DMS53 (cell line): Measurements from ENCODE around the gene GADD45GIP1.
"Not testable (repeated sequence)": the region's sequence is repeated elsewhere in the genome, so short reads cannot be mapped to it uniquely, and the experiment has no call there.

Experiments
- DNase-seq: peaks from one replicate; lab custom pipeline; 2025; lab: John Stamatoyannopoulos, UW

Gene GADD45GIP1

DNA sequence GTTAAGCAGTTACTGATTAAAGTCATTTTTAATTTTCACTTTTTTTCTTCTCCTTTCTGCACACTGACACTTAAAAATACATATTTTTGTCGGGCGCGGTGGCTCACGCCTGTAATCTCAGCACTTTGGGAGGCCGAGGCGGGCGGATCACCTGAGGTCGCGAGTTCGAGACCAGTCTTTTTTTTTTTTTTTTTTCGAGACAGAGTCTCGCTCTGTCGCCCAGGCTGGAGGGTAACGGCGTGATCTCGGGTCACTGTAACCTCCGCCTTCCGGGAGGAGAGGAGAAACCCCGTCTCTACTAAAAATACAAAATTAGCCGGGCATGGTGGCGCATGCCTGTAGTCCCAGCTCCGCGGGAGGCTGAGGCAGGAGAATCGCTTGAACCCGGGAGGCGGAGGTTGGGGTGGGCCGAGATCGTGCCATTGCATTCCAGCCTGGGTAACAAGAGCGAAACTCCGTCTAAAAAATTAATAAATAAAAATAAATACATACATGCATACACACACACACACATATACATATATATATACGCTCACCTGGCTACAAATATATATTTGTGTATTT is 448 bp upstream of the GADD45GIP1 start:
- DNase-seq: not testable (repeated sequence)

DNA sequence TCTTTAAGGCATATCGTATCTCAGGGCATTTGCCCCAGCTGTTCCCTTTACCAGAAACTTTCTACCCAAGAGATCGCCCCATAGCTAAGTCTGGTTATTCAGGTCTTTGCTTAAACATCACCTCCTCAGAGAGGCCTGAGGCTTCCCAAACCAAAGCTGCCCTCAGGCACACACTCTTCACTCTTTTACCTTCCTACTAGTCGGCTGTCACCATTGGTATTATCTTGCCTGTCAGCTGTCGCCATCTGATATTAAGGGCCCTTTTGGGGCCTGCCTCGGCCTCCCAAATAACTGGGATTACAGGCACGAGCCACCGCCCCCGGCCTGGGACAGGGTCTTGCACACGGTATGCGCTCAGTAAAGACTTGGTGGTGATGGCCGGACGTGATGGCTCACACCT is 1.0 kb downstream of the GADD45GIP1 start:
- DNase-seq: no peak

DNA sequence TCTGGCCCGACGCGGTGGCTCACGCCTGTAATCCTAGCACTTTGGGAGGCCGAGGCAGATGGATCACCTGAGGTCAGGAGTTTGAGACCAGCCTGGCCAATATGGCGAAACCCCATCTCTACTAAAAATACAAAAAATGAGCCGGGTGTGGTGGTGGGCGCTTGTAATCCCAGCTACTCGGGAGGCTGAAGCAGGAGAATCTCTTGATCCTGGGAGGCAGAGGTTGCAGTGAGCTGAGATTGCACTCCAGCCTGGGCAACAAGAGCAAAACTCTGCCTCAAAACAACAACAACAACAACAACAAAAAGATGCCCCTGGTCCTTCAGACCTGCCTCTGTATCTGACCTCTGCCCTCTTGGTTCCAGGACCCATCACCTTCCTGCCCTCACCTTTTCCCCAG is 1.4 kb downstream of the GADD45GIP1 start:
- DNase-seq: not testable (repeated sequence)

DNA sequence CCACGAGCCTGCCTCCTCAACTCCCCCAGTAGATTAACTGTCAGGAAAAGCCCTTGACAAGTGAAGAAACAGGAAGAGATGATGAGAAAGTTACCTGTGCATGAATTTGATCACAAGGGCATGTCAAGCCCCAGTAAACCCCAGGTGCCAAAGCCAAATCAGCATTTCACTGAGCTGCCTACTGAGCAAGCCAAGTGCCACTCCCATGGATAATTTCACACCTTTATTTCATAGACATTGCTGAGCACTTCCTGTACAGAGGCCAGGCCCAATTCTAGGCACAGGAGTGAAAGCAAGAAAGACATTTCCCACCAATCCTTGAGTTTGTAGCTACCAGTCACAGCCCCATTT is 2.4 kb downstream of the GADD45GIP1 start:
- no peak for DNase-seq

DNA sequence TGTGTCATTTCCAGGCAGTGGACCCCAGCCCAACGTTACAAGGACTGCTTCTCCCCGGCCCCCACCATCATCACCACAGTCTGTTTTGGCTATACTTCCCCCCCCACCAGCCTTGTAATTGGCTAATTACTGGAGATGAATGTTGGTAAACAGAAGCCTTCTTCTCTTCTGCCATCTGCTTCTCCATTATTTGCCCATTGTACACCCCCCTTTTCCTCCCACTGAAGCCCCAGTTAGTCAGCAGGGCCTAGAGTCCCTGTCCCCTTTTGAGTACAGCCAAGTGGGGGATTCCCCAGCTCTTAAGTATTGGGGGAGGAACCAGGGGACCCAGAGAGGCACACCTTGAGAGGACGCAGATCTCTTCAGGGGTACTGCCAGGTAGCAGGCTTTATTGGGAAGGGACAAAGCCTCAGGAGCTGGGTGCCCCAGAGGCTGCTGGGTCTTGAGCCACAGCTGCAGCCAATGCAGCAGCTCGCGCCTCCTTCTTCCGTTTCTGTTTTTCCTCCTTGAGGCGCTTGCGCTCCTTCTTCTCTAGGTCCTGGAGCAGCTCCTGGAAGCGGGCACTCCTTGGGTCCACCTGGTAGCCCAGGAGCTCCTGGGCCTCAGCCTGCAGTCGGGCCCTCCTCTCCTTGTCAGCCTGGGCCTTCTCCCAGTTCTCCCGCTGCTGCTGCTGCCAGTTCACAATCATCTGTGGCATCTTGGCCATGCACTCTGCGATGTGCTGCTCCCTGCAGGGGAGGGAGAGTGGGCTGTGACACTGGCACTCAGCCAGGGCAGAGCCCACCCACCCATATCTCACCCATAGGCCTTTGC is 3.0 kb downstream of the GADD45GIP1 start:
- no peak for DNase-seq

DNA sequence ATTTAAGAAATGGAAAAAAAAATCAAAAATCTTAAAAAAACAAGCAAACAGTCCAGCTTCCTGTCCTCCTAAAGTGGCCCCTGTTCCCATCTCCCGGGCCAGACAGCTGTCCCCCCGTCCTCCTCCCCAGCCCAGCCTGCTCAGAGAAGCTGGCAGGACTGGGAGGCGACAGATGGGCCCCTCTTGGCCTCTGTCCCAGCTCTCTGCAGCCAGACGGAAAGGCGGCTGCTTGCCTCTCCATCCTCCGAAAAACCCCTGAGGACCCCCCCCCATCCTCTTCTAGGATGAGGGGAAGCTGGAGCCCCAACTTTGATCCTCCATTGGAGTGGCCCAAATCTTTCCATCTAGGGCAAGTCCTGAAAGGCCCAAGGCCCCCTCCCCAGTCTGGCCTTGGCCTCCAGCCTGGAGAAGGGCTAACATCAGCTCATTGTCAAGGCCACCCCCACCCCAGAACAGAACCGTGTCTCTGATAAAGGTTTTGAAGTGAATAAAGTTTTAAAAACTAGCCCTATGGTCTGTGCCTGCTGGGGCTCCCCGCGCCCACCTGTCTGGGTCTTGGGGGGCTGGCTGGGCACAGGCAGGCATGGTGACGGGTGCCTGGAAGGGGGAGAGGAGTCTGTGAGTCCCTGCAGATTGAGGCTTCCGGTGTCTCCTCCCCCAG is 3.8 kb downstream of the GADD45GIP1 start:
- no peak for DNase-seq

DNA sequence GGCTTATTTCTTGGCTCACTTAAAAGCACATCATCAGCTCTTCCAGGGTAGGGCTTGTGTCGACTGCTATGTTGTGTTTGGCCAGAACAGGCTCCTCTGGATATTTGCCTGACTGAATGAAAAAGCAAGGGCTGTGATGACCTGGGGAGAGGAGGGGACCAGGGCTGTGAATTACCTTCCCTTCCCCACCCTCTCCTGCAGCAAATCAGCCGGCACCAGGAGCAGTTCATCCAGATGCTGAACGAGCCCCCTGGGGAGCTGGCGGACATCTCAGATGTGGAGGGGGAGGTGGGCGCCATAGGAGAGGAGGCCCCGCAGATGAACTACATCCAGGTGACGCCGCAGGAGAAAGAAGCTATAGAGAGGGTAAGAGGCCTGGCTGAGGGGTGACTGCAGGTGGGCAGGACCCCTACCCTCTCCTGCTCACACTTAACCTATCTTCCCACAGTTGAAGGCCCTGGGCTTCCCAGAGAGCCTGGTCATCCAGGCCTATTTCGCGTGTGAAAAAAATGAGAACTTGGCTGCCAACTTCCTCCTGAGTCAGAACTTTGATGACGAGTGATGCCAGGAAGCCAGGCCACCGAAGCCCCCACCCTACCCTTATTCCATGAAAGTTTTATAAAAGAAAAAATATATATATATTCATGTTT is 4.4 kb downstream of the GADD45GIP1 start:
- DNase-seq: no peak

DNA sequence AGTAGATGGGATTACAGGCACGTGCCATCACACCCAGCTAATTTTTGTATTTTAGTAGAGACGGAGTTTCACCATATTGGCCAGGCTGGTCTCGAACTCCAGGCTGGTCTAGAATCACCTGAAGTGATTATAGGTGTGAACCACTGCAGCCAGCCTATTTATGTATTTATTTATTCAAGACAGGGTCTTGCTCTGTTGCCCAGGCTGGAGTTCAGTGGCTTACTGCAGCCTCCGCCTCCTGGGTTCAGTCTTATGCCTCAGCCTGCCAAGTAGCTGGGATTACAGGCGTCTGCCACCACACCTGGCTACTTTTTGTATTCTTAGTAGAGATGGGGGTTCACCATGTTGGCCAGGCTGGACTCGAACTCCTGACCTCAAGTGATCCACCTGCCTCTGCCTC is 5.0 kb downstream of the GADD45GIP1 start:
- DNase-seq: not testable (repeated sequence)

DNA sequence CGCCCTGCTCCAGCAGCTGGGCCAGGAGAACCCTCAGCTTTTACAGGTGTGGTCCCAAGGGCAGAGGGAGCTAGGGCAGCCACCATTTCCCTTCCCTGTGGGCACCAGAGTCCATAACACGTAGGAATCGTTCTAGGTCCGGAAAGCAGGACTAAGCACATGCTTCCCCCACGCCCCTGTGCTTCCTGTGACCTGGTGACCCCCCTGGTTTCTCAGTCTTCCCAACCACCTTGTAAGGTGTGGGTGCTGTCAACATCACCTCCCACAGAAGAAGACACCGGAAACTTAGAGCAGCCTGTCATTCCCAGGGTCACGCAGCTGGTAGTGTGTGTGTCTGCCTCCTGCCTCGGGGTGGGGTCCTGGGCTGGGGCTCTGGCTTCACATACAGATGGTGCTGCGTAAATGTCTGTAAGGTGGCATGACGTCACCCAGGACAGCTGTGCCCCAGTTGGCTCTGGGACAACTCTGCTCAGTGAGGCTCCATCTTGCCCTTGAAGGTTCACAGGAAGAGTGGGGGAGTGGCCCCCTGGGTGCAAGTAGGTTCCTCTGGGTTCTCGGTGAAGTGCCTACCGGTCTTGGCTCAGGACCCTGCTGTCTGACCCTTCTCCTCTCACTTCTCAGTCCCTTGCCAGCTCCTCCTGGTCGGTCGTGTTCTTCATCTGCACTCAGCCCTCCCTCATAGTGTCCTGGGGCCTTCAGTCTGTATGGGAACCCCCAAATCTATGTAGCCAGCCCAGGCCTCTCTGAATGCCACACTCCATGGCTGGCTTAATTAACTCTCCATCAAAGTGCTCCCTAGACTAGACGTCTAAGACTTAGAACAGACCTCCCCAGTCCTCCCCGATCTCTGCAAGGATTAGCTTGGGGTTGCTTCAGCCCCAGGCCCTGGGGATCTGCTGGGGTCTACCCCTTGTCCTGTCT is 7.4 kb downstream of the GADD45GIP1 start:
- DNase-seq: no peak

DNA sequence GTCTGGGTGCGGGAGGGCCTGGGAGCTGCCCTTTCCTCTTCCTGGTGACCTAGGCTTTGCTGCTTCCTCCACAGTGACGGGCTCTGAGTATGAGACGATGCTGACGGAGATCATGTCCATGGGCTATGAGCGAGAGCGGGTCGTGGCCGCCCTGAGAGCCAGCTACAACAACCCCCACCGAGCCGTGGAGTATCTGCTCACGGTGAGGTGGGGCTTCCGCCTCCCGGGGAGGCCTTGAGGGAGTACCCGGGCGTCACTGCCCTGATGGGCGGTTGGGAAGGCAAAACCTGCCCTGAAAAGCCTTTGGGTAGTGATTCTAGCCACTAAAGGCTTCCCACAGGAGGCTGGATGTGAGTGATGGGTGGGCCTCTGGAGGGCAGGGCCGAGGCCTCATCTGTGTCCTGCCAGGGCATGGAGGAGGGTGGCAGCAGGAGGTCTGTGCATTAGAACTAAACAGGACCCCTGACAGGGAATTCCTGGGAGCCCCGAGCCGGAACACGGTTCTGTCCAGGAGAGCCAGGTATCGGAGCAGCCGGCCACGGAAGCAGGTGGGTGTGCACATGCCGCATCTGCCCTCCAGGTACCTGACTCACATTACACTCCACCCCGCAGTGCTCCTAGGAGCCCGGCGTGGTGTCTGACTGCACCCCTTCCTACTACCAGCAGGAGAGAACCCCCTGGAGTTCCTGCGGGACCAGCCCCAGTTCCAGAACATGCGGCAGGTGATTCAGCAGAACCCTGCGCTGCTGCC is 8.2 kb downstream of the GADD45GIP1 start:
- no peak for DNase-seq

DNA sequence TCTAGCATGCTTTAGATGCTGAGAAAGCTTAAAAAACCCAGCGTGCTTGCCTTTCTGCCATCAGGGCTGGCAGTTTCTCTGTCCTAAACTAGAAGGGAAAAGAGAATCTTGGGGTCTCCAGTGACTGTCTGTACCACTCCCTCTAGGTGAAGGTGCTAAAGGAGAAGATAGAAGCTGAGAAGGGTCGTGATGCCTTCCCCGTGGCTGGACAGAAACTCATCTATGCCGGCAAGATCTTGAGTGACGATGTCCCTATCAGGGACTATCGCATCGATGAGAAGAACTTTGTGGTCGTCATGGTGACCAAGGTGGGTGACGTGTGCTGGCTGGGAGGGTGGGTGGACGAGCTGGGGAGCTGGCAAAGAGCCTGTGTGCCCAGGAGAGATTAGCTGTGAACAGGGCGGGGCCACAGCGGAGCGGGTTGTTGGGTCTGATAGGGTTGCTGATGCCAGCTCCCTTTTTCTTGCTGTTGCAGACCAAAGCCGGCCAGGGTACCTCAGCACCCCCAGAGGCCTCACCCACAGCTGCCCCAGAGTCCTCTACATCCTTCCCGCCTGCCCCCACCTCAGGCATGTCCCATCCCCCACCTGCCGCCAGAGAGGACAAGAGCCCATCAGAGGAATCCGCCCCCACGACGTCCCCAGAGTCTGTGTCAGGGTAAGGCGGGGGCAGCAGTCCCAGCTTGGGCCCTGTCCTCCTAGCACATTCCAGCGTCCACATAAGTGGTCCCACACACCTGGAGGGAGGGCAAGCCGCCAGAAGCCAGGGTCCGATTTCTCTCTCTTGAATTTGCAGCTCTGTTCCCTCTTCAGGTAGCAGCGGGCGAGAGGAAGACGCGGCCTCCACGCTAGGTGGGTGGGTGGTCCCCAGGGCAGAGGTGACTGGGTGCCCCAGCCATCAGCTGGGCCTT is 9.1 kb downstream of the GADD45GIP1 start:
- no peak for DNase-seq

DNA sequence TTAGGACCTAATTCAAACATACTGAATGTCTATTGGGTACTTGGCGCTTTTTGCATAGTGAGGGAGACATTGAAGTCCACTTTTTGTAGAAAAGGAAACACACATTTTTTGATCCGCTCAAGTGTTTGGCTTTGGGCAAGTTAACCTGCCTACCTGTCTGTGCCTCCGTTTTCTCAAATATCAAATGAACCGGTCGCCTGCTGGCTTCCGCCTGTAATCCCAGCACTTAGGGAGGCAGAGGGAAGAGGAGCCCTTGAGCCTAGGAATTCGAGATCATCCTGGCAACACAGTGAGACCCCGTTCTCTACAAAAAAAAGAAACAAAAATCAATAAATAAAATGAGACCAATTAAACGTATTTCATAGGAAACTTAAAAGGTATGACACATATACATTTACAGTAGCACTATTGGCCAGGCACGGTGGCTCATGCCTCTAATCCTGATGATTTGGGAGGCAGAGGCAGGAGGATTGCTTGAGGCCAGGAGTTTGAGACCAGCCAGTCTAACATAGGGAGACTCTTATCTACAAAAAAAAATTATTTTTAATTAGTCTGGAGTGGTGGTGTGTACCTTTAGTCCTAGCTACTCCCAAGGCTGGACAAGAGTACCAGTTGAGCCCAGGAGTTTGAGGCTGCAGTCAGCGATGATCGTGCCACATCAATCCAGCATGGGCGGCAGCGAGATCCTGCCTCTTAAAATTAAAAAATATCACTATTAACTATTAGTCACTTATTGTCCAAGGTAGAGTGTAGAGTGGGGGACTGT is 10.1 kb downstream of the GADD45GIP1 start:
- DNase-seq: peak; percentile 35

DNA sequence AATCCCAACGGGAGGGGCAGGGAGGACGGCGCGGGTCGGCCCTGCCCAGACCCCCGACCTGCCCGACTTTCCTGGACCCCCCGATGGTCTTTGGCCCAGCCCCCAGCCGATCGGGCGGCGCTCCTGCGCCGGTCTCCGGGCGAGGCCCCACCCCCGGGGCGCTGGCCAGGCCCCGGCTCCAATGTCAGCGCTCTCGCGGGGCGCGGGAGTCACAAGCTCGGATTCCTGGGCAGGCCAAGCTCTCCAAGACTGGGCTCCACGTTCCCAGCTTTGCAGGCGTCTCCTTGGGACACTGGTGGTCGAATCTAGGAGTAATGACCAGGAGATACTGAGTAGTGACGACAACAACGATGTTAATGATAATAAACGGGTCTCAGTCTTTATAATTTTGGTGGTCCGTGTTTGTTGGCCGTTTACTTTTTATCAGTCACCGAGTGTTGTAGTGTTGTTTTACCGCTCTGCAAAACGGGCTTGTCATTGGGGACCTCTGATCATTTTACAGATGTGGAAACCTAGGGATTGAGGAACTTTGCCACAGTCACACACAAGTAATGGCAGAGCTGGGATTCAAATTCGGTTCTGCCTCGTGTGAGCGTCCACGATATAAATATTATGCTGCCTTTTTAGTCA is 10.8 kb downstream of the GADD45GIP1 start:
- peak; percentile 83 for DNase-seq

DNA sequence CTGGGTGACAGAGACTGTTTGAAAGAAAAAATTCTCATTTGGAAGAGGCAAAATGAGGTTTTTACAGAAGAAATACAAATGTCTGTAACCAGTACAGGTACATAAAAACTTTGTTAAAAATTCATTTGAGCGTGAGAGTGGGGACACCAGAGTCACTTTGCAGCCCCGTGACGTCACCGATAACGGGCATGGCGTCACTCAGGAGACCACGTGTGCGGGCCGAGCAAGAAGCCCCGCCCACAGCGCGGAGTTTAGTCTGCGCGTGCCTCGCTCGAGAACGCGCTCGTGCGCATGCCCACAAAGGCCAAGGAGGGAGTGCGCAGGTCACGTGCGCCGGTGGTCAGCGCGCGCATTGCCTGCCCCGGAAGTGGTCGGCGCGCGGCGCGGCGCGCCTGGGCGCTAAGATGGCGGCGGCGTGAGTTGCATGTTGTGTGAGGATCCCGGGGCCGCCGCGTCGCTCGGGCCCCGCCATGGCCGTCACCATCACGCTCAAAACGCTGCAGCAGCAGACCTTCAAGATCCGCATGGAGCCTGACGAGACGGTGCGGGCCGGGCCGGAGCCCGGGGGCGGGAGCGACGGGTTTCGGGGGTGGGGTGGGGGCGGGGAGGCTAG is 11.4 kb downstream of the GADD45GIP1 start, which contains the start of gene RAD23A:
TSS of gene RAD23A (plus strand) at position 384 of the 613 bp plus-strand sequence. CDS start at position 471, 87 bp downstream.
- DNase-seq: peak; percentile 98

DNA sequence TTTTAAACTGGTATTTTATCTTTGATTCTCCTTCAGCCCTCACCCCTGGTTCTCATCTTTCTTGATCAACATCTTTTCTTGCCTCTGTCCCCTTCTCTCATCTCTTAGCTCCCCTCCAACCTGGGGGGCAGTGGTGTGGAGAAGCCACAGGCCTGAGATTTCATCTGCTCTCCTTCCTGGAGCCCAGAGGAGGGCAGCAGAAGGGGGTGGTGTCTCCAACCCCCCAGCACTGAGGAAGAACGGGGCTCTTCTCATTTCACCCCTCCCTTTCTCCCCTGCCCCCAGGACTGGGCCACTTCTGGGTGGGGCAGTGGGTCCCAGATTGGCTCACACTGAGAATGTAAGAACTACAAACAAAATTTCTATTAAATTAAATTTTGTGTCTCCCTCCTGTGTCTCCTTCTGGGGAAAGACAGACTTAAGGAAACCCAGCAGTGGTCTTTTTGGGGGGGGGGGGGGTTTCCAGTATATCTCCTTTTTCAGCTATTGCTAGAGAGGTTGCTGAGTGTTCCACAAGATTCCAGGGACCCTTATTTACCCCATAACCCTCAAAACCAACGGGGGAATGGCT is 12.8 kb downstream of the GADD45GIP1 start:
- DNase-seq: peak; percentile 41

DNA sequence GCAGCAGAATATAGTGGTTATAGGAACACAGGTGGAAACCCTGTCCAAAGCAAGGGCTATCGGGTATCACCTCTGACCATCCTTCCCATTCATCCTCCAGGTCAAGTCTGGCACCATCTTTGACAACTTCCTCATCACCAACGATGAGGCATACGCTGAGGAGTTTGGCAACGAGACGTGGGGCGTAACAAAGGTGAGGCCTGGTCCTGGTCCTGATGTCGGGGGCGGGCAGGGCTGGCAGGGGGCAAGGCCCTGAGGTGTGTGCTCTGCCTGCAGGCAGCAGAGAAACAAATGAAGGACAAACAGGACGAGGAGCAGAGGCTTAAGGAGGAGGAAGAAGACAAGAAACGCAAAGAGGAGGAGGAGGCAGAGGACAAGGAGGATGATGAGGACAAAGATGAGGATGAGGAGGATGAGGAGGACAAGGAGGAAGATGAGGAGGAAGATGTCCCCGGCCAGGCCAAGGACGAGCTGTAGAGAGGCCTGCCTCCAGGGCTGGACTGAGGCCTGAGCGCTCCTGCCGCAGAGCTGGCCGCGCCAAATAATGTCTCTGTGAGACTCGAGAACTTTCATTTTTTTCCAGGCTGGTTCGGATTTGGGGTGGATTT is 13.5 kb downstream of the GADD45GIP1 start:
- DNase-seq: peak; percentile 44

DNA sequence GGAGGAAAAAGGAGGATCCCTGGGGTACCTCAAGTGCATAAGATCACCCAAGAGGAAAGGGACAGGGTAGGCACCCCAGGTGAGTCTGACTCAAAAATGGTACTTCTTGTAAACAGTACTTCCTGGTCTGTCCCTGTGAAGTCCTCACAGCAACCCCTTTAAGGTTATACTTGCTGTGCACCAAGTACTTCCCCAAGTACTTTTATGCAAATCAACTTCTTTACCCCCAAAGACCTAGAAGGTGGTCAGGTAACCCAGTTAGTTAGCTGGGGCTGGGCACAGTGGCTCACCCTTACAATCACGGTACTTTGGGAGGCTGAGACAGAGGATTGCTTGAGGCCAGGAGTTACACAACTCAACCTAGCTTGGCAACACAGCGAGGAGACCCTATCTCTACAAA is 16.1 kb downstream of the GADD45GIP1 start:
- DNase-seq: peak; percentile 20
